HepG2 (cell line): Measurements from ENCODE around the gene CELA2B. TPM values are rescaled to one million over a fixed set of nuclear protein-coding genes. Genes with fewer than 3 reads are reported as not detected.

Source experiments
- CCAR2 ChIP-seq: fragments of 200-400 bp; formaldehyde crosslinking; optimal IDR thresholded peaks from 2 replicates; pipeline ENCODE3; 2018; ENCODE audit warnings: low read depth, mild to moderate bottlenecking, low read length, moderate library complexity
- ETV5 ChIP-seq: IDR thresholded peaks from 2 replicates; pipeline ENCODE4 v1.6.1; 2018; ENCODE audit warnings: missing biosample characterization, missing genetic modification reagents, inconsistent platforms, borderline replicate concordance
- HES4 ChIP-seq: sonication (generic); formaldehyde crosslinking; IDR thresholded peaks from 2 replicates; pipeline ENCODE4 v1.9.0; 2021; ENCODE audit warnings: mild to moderate bottlenecking, missing genetic modification reagents, borderline replicate concordance
- HOXA3 ChIP-seq: sonication (generic); formaldehyde crosslinking; IDR thresholded peaks from 2 replicates; pipeline ENCODE4 v1.5.0; 2020; ENCODE audit warnings: missing genetic modification reagents
- HOXA5 ChIP-seq: sonication (generic); formaldehyde crosslinking; IDR thresholded peaks from 2 replicates; pipeline ENCODE4 v1.4.0; 2020; ENCODE audit warnings: missing genetic modification reagents
- MBNL3 ChIP-seq: fragments of 250-450 bp; sonication (Bioruptor Pico); conservative IDR thresholded peaks from 2 replicates; pipeline ENCODE4 v1.8.0; 2022; ENCODE audit warnings: mild to moderate bottlenecking, inconsistent platforms
- NFKB2 ChIP-seq: sonication (generic); formaldehyde crosslinking; IDR thresholded peaks from 2 replicates; pipeline ENCODE4 v1.4.0; 2020; ENCODE audit warnings: missing genetic modification reagents, borderline replicate concordance
- POGZ ChIP-seq: sonication (generic); formaldehyde crosslinking; IDR thresholded peaks from 2 replicates; pipeline ENCODE4 v1.4.0; 2020; ENCODE audit warnings: mild to moderate bottlenecking, missing genetic modification reagents
- SOX13 ChIP-seq, 3 experiments: fragments of 450-650 bp in 1 of 3; sonication (generic) in 1 of 3; formaldehyde crosslinking in 1 of 3; IDR thresholded peaks in 2 of 3; conservative IDR thresholded peaks in 1 of 3; 2 replicates each; pipeline versions ENCODE4 v1.5.0 to v1.6.1; 2016 to 2020; ENCODE audit warnings: antibody characterized with exemption in 1 of 3, mild to moderate bottlenecking in 1 of 3, missing compliant biosample characterization in 1 of 3, missing genetic modification reagents in 1 of 3, moderate library complexity in 1 of 3
- TEAD2 ChIP-seq: sonication (generic); formaldehyde crosslinking; IDR thresholded peaks from 2 replicates; pipeline ENCODE4 v1.9.0; 2021; ENCODE audit warnings: missing genetic modification reagents
- UBTF ChIP-seq: sonication (generic); formaldehyde crosslinking; IDR thresholded peaks from 2 replicates; pipeline ENCODE4 v1.4.0; 2020; ENCODE audit warnings: mild to moderate bottlenecking, missing genetic modification reagents
- YEATS2 ChIP-seq: sonication (generic); formaldehyde crosslinking; IDR thresholded peaks from 2 replicates; pipeline ENCODE4 v1.4.0; 2020; ENCODE audit warnings: missing genetic modification reagents, borderline replicate concordance
- YY1 ChIP-seq: IDR thresholded peaks from 2 replicates; pipeline ENCODE4 v1.6.1; 2011; ENCODE audit warnings: low read length, low read depth, moderate library complexity, mild to moderate bottlenecking; ENCODE audit not compliant: insufficient read depth, insufficient replicate concordance
- ZBTB2 ChIP-seq: sonication (generic); formaldehyde crosslinking; IDR thresholded peaks from 2 replicates; pipeline ENCODE4 v1.8.0; 2022; ENCODE audit warnings: low read depth, missing genetic modification reagents
- ZGPAT ChIP-seq: IDR thresholded peaks from 2 replicates; pipeline ENCODE4 v1.6.1; 2016; ENCODE audit warnings: mild to moderate bottlenecking
- ZMYM3 ChIP-seq: sonication (generic); formaldehyde crosslinking; IDR thresholded peaks from 2 replicates; pipeline ENCODE4 v1.5.1; 2020; ENCODE audit warnings: mild to moderate bottlenecking, missing genetic modification reagents
- ZNF10 ChIP-seq: sonication (generic); formaldehyde crosslinking; IDR thresholded peaks from 2 replicates; pipeline ENCODE4 v1.4.0; 2020; ENCODE audit warnings: mild to moderate bottlenecking, low read depth, missing genetic modification reagents, borderline replicate concordance
- ZNF138 ChIP-seq: sonication (generic); formaldehyde crosslinking; IDR thresholded peaks from 2 replicates; pipeline ENCODE4 v1.5.0; 2020; ENCODE audit warnings: mild to moderate bottlenecking, low read depth, missing genetic modification reagents
- ZNF20 ChIP-seq: sonication (generic); formaldehyde crosslinking; IDR thresholded peaks from 2 replicates; pipeline ENCODE4 v1.4.0; 2020; ENCODE audit warnings: mild to moderate bottlenecking, moderate library complexity, missing genetic modification reagents
- ZNF225 ChIP-seq: sonication (generic); formaldehyde crosslinking; IDR thresholded peaks from 2 replicates; pipeline ENCODE4 v1.4.0; 2020; ENCODE audit warnings: mild to moderate bottlenecking, missing genetic modification reagents
- ZNF7 ChIP-seq: IDR thresholded peaks from 2 replicates; pipeline ENCODE4 v1.6.1; 2016; ENCODE audit warnings: missing biosample characterization, missing genetic modification reagents
- ZNF709 ChIP-seq: sonication (generic); formaldehyde crosslinking; IDR thresholded peaks from 2 replicates; pipeline ENCODE4 v1.5.0; 2020; ENCODE audit warnings: mild to moderate bottlenecking, missing genetic modification reagents
- ZNF782 ChIP-seq: sonication (generic); formaldehyde crosslinking; IDR thresholded peaks from 2 replicates; pipeline ENCODE4 v1.4.0; 2020; ENCODE audit warnings: missing genetic modification reagents, mild to moderate bottlenecking, borderline replicate concordance
- polyA plus RNA-seq, 8 experiments: library from polyadenylated mRNA; depleted of rRNA in 3 of 8; stranded (reverse) in 7 of 8; unstranded in 1 of 8; fragments of >200 nt; fragmentation: Illumina TruSeq in 4 of 8; extraction: Trizol in 4 of 8; gene quantifications; 2 replicates each; pipeline versions ENCODE4 v1.2.1 to v1.2.3, GENCODE V29; 2011 to 2016; ENCODE audit warnings: low read depth in 4 of 8, missing spikeins in 1 of 8, mixed read lengths in 1 of 8; ENCODE audit not compliant: insufficient read depth in 1 of 8
- total RNA-seq, 5 experiments: library from RNA; depleted of rRNA; stranded (reverse); fragments of >200 nt; fragmentation: Illumina TruSeq; extraction: Trizol; gene quantifications; 2 replicates each; pipeline ENCODE4 v1.2.3, GENCODE V29; 2016; ENCODE audit warnings: low read depth in 1 of 5

CELA2B gene
- total and polyA plus RNA-seq, 2 of the 13 experiments (the other 11 are each of a cell fraction or from before 2014, with no cell fraction given) = not detected

- TF ChIP-seq UBTF (CRISPR knock-in tag) (peak; percentile 93), ETV5 (CRISPR knock-in tag) (no peak; the same call in none of the 2 replicates), ZNF709 (0 out of 2 replicates have a peak, but pooled peaks have one; percentile 65), ZNF225 (CRISPR knock-in tag) (peak; percentile 66; the same call in 1 of the 2 replicates), CCAR2 (no peak), ZMYM3 (CRISPR knock-in tag) (peak; percentile 45), HOXA3 (peak; percentile 82), HOXA5 (CRISPR knock-in tag) (peak; percentile 94; the same call in 1 of the 2 replicates), HES4 (CRISPR knock-in tag) (peak; percentile 42; the same call in 1 of the 2 replicates), YY1 (peak; percentile 45), MBNL3 (CRISPR knock-in tag) (no peak), TEAD2 (no peak), ZNF138 (CRISPR knock-in tag) (no peak), YEATS2 (CRISPR knock-in tag) (peak; percentile 89; the same call in 1 of the 2 replicates), ZNF10 (no peak), SOX13 (IDR thresholded peaks at IDR 0.05) (peak; percentile 8; the same call in 1 of the 2 replicates), SOX13 (CRISPR knock-in tag; conservative IDR thresholded peaks at IDR 0.05 in 1 of 2, IDR thresholded peaks at IDR 0.05 in 1 of 2) (no peak; a peak in 1 of 4 replicates), POGZ (CRISPR knock-in tag) (peak; percentile 61), ZNF20 (CRISPR knock-in tag) (no peak), NFKB2 (peak; percentile 78; the same call in 1 of the 2 replicates), ZNF7 (no peak), ZNF782 (CRISPR knock-in tag) (peak; percentile 38; the same call in 1 of the 2 replicates), ZGPAT (CRISPR knock-in tag) (peak; percentile 96), ZBTB2 (CRISPR knock-in tag) (peak; percentile 91)
Measured at GRCh38 chr1:15526490-15527339, 50.8 kb downstream of the CELA2B start, which contains the start of gene DNAJC16 (continued).
